K562 (cell line): ENCODE measurements around the gene SCYL3. TPM values are rescaled to one million over a fixed set of nuclear protein-coding genes. Genes with fewer than 3 reads are reported as not detected.

Experiments
- CREM ChIP-seq: IDR thresholded peaks from 2 replicates; pipeline ENCODE4 v1.6.1; 2014; ENCODE audit warnings: antibody characterized with exemption, low read depth
- FUS ChIP-seq: fragments of 200-400 bp; formaldehyde crosslinking; optimal IDR thresholded peaks from 2 replicates; pipeline ENCODE3; 2017; ENCODE audit warnings: low read depth, low read length
- HMG20A ChIP-seq: fragments of 450-650 bp; formaldehyde crosslinking; conservative IDR thresholded peaks from 2 replicates; pipeline ENCODE4 v1.4.0; 2020; ENCODE audit warnings: mild to moderate bottlenecking, mixed read lengths
- NFXL1 ChIP-seq: fragments of 450-650 bp; formaldehyde crosslinking; IDR thresholded peaks from 2 replicates; pipeline ENCODE4 v1.4.0; 2021; ENCODE audit warnings: mild to moderate bottlenecking
- POLR2AphosphoS5 ChIP-seq: IDR thresholded peaks from 2 replicates; pipeline ENCODE4 v1.6.1; 2011; ENCODE audit warnings: mild to moderate bottlenecking, low read depth, low read length, moderate library complexity; ENCODE audit not compliant: control insufficient read depth, insufficient read depth
- RBM15 ChIP-seq: fragments of 200-400 bp; formaldehyde crosslinking; IDR thresholded peaks from 2 replicates; pipeline ENCODE4 v1.6.1; 2018; ENCODE audit warnings: mild to moderate bottlenecking, low read length, moderate library complexity; ENCODE audit not compliant: insufficient read depth
- SIRT6 ChIP-seq: IDR thresholded peaks from one replicate; pipeline ENCODE4 v1.6.1; 2012; ENCODE audit warnings: low read depth, mild to moderate bottlenecking, control low read depth, inconsistent platforms, low read length, moderate library complexity
- SMARCE1 ChIP-seq: fragments of 450-650 bp; IDR thresholded peaks from 2 replicates; pipeline ENCODE4 v1.7.1; 2016; ENCODE audit warnings: mild to moderate bottlenecking
- SUPT5H ChIP-seq: fragments of 450-650 bp; IDR thresholded peaks from 2 replicates; pipeline ENCODE4 v1.6.1; 2016
- ZC3H8 ChIP-seq: fragments of 450-650 bp; IDR thresholded peaks from 2 replicates; pipeline ENCODE4 v1.6.1; 2017
- ZNF695 ChIP-seq: fragments of 450-650 bp; formaldehyde crosslinking; IDR thresholded peaks from 2 replicates; pipeline ENCODE4 v1.4.0; 2020; ENCODE audit warnings: mild to moderate bottlenecking, moderate library complexity
- polyA plus RNA-seq, 8 experiments: library from polyadenylated mRNA; depleted of rRNA in 4 of 8; stranded (reverse) in 5 of 8; unstranded in 3 of 8; fragments of >200 nt; fragmentation: Nextera tagmentation in 2 of 8; fragmentation: Illumina TruSeq in 1 of 8; extraction: Ambion mirVana in 2 of 8; extraction: Trizol in 1 of 8; gene quantifications; 2 replicates each; pipeline versions ENCODE4 v1.2.1 to v1.2.3, GENCODE V29; 2011 to 2014; ENCODE audit warnings: inconsistent platforms in 1 of 8, missing spikeins in 1 of 8
- total RNA-seq, 7 experiments: library from RNA; depleted of rRNA in 6 of 7; stranded (reverse); fragments of >200 nt in 6 of 7; fragmentation: Illumina TruSeq in 2 of 7; extraction: Trizol in 2 of 7; gene quantifications; 2 replicates each; pipeline versions ENCODE4 v1.2.1 to v1.2.3, GENCODE V29; 2011 to 2021; ENCODE audit warnings: low replicate concordance in 1 of 7
- TF ChIP-seq, protein P1 (sequence below), 3 experiments: IDR thresholded peaks in 2 of 3; conservative IDR thresholded peaks in 1 of 3; 2 replicates each; pipeline ENCODE4 v1.5.1; 2011 to 2012; ENCODE audit warnings: low read length in 3 of 3, mild to moderate bottlenecking in 3 of 3, control low read depth in 2 of 3, improper control_type of control experiment in 1 of 3, inconsistent platforms in 1 of 3, low read depth in 1 of 3, mixed read lengths in 1 of 3, moderate library complexity in 1 of 3; ENCODE audit not compliant: insufficient read depth in 2 of 3
- TF ChIP-seq, protein P2 (sequence below): fragments of 250-450 bp; sonication (Bioruptor Pico); IDR thresholded peaks from 2 replicates; pipeline ENCODE4 v1.4.0; 2020
- TF ChIP-seq, protein P3 (sequence below), 2 experiments: fragments of 250-450 bp in 1 of 2; fragments of 450-650 bp in 1 of 2; sonication (Bioruptor Pico) in 1 of 2; IDR thresholded peaks; 2 replicates each; pipeline versions ENCODE4 v1.6.1 to v1.8.0; 2016 to 2021; ENCODE audit warnings: mild to moderate bottlenecking in 2 of 2, moderate library complexity in 2 of 2, missing compliant biosample characterization in 1 of 2, missing genetic modification characterization in 1 of 2

SCYL3 gene
- total and polyA plus RNA-seq, 9 of the 15 experiments (the other 6 are each of a cell fraction or from before 2014, with no cell fraction given), result 3.6 to 11.4 (median 7.1) TPM

DNA sequence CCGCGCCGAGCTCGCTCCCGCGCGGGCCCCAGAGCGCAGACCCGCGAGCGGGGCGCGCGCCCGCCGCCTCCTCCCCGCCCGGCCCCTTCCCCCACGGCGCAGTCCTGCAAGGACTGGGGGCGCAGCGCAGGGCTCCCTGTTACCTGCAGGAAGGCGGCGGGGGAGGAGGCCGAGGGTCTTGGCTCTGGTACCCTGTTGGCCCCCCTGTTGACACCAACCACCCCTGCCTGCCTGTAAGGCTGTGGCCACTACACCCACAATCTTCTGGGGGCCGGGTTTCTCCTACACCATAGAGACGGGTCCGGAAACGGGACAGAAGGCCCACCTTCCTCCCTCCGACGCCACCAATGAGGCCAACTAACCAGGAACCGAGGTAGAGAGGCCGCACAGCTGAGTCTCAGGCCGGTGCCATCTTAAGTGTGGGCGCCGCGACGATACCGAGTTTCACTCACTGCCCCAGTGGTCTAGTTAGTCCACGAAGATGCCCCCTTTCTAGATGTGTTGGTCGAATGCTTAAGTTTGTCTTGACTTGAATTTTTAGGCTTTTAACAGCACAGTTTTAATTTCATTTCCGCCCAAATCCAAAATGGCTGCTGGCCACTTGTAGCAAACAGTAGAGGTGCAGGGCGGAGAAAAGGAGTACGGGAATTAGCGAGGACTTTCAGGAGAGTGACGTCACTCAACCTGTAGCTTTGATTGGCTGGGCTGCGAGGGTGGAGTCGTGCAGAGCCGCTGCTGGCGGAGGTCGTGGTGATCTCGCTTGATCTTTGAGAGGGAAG, at the start of gene SCYL3 (continued):
- TF ChIP-seq, protein P1, sequence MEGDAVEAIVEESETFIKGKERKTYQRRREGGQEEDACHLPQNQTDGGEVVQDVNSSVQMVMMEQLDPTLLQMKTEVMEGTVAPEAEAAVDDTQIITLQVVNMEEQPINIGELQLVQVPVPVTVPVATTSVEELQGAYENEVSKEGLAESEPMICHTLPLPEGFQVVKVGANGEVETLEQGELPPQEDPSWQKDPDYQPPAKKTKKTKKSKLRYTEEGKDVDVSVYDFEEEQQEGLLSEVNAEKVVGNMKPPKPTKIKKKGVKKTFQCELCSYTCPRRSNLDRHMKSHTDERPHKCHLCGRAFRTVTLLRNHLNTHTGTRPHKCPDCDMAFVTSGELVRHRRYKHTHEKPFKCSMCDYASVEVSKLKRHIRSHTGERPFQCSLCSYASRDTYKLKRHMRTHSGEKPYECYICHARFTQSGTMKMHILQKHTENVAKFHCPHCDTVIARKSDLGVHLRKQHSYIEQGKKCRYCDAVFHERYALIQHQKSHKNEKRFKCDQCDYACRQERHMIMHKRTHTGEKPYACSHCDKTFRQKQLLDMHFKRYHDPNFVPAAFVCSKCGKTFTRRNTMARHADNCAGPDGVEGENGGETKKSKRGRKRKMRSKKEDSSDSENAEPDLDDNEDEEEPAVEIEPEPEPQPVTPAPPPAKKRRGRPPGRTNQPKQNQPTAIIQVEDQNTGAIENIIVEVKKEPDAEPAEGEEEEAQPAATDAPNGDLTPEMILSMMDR (IDR thresholded peaks at IDR 0.05 in 2 of 3, conservative IDR thresholded peaks at IDR 0.05 in 1 of 3; ENCODE audit: insufficient read depth in 2 of 3, low read depth in 1 of 3, low read length in 3 of 3), result no peak
- TF ChIP-seq ZC3H8 (peak; percentile 84), ZNF695 (CRISPR knock-in tag) (no peak), HMG20A (no peak), SUPT5H (peak; percentile 87), FUS (no peak), NFXL1 (no peak), RBM15 (no peak), SMARCE1 (no peak), POLR2AphosphoS5 (peak; percentile 78), SIRT6 (no peak), CREM (peak; percentile 90)
- TF ChIP-seq, protein P2, sequence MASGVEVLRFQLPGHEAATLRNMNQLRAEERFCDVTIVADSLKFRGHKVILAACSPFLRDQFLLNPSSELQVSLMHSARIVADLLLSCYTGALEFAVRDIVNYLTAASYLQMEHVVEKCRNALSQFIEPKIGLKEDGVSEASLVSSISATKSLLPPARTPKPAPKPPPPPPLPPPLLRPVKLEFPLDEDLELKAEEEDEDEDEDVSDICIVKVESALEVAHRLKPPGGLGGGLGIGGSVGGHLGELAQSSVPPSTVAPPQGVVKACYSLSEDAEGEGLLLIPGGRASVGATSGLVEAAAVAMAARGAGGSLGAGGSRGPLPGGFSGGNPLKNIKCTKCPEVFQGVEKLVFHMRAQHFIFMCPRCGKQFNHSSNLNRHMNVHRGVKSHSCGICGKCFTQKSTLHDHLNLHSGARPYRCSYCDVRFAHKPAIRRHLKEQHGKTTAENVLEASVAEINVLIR (CRISPR knock-in tag), result peak; percentile 87
- TF ChIP-seq, protein P3, sequence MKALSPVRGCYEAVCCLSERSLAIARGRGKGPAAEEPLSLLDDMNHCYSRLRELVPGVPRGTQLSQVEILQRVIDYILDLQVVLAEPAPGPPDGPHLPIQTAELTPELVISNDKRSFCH (CRISPR knock-in tag; IDR thresholded peaks at IDR 0.05), result no peak
- TF ChIP-seq, protein P3 (tag; IDR thresholded peaks at IDR 0.05), result peak; percentile 95
